K562 (cell line): ENCODE results near the gene DYRK1A. TPM values are rescaled to one million over a fixed set of nuclear protein-coding genes. Genes with fewer than 3 reads are reported as not detected.
A peak's percentile ranks its signal among the peaks of the same experiment; 100 is the strongest.

Source experiments
- ARHGAP35 ChIP-seq: fragments of 450-650 bp; IDR thresholded peaks from 2 replicates; pipeline ENCODE4 v1.6.1; 2018; ENCODE audit not compliant: partially characterized antibody
- MIER1 ChIP-seq: fragments of 450-650 bp; IDR thresholded peaks from 2 replicates; pipeline ENCODE4 v1.6.1; 2016; ENCODE audit warnings: antibody characterized with exemption, mild to moderate bottlenecking, low read depth
- RBM25 ChIP-seq: fragments of 200-400 bp; formaldehyde crosslinking; IDR thresholded peaks from 2 replicates; pipeline ENCODE4 v1.6.1; 2018; ENCODE audit warnings: low read length, low read depth, moderate library complexity; ENCODE audit not compliant: severe bottlenecking
- SMARCA4 ChIP-seq: fragments of 450-650 bp; IDR thresholded peaks from 2 replicates; pipeline ENCODE4 v1.6.1; 2016
- TEAD4 ChIP-seq, 2 experiments: sonication (generic) in 1 of 2; formaldehyde crosslinking in 1 of 2; IDR thresholded peaks; 2 replicates each; pipeline versions ENCODE4 v1.6.1 to v1.8.0; 2012 to 2022; ENCODE audit warnings: borderline replicate concordance in 1 of 2, inconsistent platforms in 1 of 2, low read length in 1 of 2, mild to moderate bottlenecking in 1 of 2, missing genetic modification reagents in 1 of 2
- ZNF217 ChIP-seq: sonication (generic); formaldehyde crosslinking; IDR thresholded peaks from 2 replicates; pipeline ENCODE4 v1.8.0; 2022; ENCODE audit warnings: mild to moderate bottlenecking, missing genetic modification reagents
- ZNF253 ChIP-seq: fragments of 250-450 bp; sonication (Bioruptor Pico); conservative IDR thresholded peaks from 2 replicates; pipeline ENCODE4 v1.6.1; 2021; ENCODE audit warnings: mild to moderate bottlenecking
- ZNF318 ChIP-seq, 2 experiments: fragments of 450-650 bp; IDR thresholded peaks; 2 replicates each; pipeline ENCODE4 v1.6.1; 2016; ENCODE audit warnings: mild to moderate bottlenecking in 2 of 2, borderline replicate concordance in 1 of 2, low read depth in 1 of 2, moderate library complexity in 1 of 2
- polyA plus RNA-seq, 8 experiments: library from polyadenylated mRNA; depleted of rRNA in 4 of 8; stranded (reverse) in 5 of 8; unstranded in 3 of 8; fragments of >200 nt; fragmentation: Nextera tagmentation in 2 of 8; fragmentation: Illumina TruSeq in 1 of 8; extraction: Ambion mirVana in 2 of 8; extraction: Trizol in 1 of 8; gene quantifications; 2 replicates each; pipeline versions ENCODE4 v1.2.1 to v1.2.3, GENCODE V29; 2011 to 2014; ENCODE audit warnings: inconsistent platforms in 1 of 8, missing spikeins in 1 of 8
- total RNA-seq, 7 experiments: library from RNA; depleted of rRNA in 6 of 7; stranded (reverse); fragments of >200 nt in 6 of 7; fragmentation: Illumina TruSeq in 2 of 7; extraction: Trizol in 2 of 7; gene quantifications; 2 replicates each; pipeline versions ENCODE4 v1.2.1 to v1.2.3, GENCODE V29; 2011 to 2021; ENCODE audit warnings: low replicate concordance in 1 of 7

DYRK1A gene
- total and polyA plus RNA-seq, 9 of the 15 experiments (the other 6 are each of a cell fraction or from before 2014, with no cell fraction given), result 3.7 to 64.8 (median 42.3) TPM

GRCh38 chr21:37378700-37379139 is 12.1 kb downstream of the DYRK1A start (continued):
- TF ChIP-seq TEAD4 (IDR thresholded peaks at IDR 0.05; ENCODE audit: low read length) (no peak), TEAD4 (CRISPR knock-in tag; IDR thresholded peaks at IDR 0.05; ENCODE audit: borderline replicate concordance) (no peak), MIER1 (no peak), SMARCA4 (peak; percentile 65; the same call in 1 of the 2 replicates), ZNF217 (CRISPR knock-in tag) (no peak), ZNF253 (CRISPR knock-in tag) (no peak), ZNF318 (IDR thresholded peaks at IDR 0.05; ENCODE audit: borderline replicate concordance in 1 of 2, low read depth in 1 of 2) (no peak), RBM25 (no peak), ARHGAP35 (peak; percentile 68)
